Left cardiac atrium (tissue), 4 donors: ENCODE data around the gene ST3GAL2. TPM values are rescaled to one million over a fixed set of nuclear protein-coding genes. Genes with fewer than 3 reads are reported as not detected.

Source experiments
- ATAC-seq, 2 donors: fragments of 200-7000 bp; cut with Tn5 transposase; one replicate each; pipeline ENCODE4 v1.9.1; 2020; ENCODE audit warnings: mild to moderate bottlenecking in 2 of 2, moderate library complexity in 2 of 2
- DNase-seq: peaks from one replicate; pipeline ENCODE4 v3.0.0-alpha.2; 2020
- intact Hi-C, 2 donors: fragments of 100-400 bp; cut with DNase I; formaldehyde crosslinking; loops; one replicate each; pipeline versions ENCODE4 v1.14.1 to v1.15.1; 2022 to 2023
- total RNA-seq, 2 donors: library from RNA; stranded (reverse); fragmentation: NEBNext Ultra II Directional; extraction: Animal tissue kit (Norgen Biotek cat#: 25700); gene quantifications; one replicate each; pipeline ENCODE4 v1.2.1, GENCODE V29; 2021
- donor health status: DM: no; HTN: yes; CAD: no.
- donor health status: DM: no; HTN: yes; CAD: no; lungs with severe emphysema.
- donor health status: DM: yes; HTN: yes; CAD: no.
- donor health status: Dilated cardiomyopathy.

Gene ST3GAL2
- total RNA-seq, 2 donors from 2014 or later = 21.1 to 23.5 TPM

DNA sequence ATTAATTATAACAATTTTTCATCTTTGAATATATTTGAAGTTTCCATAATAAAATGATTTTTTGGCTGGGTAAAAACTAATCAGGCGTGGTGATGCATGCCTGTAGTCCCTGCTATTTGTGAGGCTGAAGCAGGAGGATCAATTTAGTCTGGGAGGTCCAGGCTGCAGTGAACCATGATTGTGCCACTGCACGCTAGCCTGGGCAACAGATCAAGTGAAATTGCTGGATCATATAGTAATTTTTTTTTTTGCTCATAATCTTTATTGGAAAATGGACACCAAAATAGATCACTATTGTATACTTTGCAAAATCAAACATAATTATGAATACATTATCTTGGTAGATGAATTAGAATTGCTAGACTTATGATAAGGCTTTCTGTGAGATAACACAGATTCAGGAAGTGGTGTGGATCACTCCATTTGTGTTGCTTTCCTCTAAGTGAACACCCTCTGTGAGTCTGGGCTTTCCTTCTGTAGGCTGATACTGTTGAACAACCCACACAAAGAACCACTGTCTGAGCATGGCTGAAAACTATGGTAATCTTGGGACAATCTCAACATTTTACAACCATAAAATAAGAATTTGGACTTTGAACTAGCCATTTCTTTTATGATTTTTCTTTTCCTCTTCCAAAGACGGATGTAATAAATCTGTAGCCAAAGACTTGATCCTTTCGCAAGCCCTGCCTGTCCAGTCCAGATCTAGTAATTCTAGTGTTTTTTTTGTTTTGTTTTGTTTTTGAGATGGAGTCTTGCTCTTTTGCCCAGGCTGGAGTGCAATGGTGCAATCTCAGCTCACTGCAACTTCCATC is 5.6 kb upstream of the ST3GAL2 start:
- ATAC-seq = no peak
- DNase-seq = no peak
- intact Hi-C loops = no loop called here

DNA sequence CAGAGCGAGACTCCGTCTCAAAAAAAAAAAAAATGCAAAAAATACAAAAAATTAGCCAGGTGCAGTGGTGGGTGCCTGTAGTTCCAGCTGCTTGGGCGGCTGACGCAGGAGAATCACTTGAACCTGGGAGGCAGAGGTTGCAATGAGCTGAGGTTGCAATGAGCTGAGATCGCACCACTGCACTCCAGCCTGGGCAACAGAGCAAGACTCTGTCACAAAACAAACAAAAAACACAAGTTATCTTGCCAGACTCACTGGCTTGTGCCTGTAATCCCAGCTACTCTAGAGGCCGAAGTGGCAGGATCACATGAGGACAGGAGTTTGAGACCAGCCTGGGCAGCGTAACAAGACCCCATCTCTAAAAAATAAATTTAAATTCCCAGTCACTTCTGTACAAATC is 3.4 kb upstream of the ST3GAL2 start:
- intact Hi-C loops = no loop called here
- DNase-seq (no peak), ATAC-seq (no peak)

DNA sequence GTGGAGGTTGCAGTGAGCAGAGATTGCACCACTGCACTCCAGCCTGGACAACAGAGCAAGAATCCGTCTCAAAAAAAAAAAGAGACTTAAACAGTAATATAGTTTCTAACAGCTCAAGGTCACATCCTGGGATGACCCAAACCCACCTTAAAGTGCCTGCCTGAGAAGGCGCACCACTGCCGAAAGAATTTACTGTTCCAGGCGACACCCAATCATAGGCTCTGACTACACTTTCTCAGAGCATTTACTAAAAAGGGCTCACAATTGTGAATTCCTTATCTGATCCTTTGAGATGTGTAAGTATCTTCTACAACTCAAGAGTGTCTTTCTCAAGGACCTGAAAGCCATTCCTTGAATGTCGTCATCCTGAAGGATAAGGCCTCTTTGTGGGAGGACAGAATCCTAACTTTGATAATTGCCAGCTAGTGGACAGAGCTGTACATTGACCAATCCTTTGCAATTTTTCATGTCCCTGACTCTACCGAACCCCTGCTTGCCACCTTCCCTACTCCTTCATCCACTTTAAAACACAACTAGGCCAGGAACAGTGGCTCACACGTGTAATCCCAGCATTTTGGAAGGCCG is 2.6 kb upstream of the ST3GAL2 start:
- ATAC-seq = no peak
- intact Hi-C loops = no loop called here

DNA sequence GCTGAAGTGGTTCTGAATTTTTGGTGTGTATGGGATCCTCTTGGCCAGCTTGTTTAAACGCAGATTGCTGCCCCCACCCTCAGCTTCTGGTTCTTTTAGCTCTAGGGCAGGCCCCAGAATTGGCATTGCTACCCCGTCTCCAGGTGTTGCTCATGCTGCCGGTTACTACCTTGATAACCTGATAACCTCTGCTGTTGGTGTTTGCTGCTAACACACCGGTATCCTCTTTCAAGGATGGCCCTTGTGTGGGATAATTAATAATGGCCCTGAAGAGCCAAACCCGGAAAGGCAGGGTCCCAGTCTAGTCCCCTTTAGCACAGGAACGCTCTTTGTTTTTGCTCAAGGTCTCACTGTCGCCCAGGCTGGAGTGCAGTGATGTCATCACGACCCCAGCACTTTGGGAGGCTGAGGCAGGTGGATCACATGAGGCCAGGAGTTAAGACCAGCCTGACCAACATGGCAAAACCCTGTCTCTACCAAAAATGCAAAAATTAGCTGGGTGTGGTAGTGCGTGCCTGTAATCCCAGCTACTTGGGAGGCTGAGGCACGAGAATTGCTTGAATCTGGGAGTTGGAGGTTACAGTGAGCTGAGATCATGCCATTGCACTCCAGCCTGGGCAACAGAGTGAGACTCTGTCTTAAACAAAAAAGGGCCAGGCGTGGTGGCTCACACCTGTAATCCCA is 1.3 kb upstream of the ST3GAL2 start:
- DNase-seq (no peak), ATAC-seq (no peak)
- intact Hi-C loops = no loop called here

More for the DNA sequence above, 2.6 kb upstream of the ST3GAL2 start:
- DNase-seq = no peak

DNA sequence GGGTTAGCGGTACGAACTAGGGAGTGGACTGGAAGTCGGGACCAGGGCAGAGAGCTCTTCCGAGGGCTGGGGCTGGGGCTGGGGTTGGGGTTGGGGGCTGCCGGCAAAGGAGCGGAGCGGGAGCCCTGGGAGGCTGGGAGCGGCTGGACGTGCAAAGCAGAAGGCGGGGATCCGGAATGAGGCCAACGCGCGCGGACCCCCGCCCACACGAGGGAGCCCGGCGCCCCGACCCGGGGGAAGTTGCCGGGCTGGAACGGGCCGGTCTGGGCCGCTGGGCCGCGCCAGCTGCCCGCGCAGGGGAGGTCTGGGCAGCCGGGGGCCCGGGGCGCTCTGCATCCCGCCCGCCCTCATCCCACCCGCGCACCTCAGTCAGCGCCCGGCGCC is 323 bp downstream of the ST3GAL2 start:
- peak in 1 of 2 donors; percentile 18 for ATAC-seq
- DNase-seq = no peak
- intact Hi-C loops = loop anchor here (5.0 to 10.0 kb wide), 2 partner anchors 54 to 56 kb away; no protein-coding TSS in a partner anchor

DNA sequence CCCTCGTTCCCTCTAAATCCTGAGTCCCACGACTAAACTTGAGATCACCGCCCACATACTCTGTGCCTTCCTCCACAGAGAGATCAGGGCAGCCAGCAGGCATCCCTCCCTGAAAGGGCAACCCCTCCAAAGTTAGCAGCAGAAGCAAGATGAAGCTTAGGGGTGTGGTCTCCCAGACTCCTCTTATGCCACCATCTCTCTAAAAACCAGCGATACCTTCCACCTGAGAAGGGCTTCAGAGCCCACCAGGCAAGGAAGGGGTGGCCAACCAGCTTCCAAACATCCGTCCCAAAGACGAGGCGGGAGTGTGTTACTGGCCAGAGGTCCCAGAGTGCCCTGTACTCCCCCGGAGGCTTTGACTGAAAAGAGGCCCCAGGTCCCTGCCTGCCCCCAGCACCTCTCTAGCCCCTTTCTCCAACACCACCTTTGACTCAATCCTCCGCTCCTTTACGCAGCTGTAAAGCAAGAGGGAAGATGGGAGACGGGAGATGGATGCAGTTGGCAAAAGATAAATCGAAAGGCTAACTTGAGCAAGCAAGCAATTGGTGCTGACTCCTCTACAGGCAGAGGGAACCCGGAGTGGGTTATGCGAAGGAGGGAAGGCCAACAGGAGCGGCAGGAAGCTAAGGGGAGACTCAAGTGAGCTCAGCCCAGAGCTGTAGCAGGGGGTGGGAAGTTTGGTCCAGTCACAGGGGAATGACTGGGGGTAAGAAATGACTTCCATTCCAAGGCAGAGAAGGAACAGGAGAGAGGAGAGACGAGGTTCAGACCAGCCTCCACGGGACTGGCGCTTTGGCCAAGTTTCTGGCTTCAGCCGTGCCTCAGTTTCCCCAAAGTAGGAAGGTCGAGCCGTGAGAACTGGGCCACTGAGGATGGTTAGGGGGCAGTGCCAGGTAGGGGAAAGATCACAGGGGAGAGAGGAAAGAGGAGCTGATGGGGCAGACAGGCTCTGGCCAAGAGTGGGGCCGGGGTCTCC is 1.0 kb downstream of the ST3GAL2 start:
- ATAC-seq (peak in 1 of 2 donors; percentile 11), DNase-seq (no peak)
- intact Hi-C loops = loop anchor here (1.0 to 10.0 kb wide), 3 partner anchors 21 to 56 kb away; no protein-coding TSS in a partner anchor

DNA sequence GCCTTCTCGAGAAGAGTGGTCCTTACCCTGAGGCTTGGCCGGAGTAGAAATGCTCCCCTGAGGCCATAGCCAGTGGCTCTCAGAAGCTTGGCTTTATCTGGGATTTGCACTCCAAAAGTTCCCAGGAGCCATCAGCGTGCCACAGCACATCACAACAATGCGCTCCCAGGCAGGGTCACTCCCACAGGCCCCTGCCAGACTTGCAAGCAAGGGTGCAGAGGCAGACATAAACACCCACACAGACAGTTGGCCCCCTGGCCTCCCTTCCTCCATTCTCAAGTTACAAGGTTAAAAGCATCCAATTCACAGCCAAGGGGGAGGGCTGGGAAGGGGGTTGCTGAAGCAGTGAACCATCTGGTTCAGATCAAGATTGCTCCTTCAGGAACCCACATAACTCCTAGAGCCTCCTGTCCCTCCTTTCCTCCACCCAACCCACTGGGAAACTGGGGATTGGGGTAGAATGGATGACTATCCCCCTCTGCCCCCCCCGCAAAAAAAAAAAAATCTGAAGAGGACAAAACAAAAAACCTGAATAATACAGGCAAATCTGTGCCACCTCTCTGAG is 1.8 kb downstream of the ST3GAL2 start:
- DNase-seq = no peak
- ATAC-seq = no peak
- intact Hi-C loops = loop anchor here (1.0 to 10.0 kb wide), 3 partner anchors 20 to 55 kb away; no protein-coding TSS in a partner anchor

DNA sequence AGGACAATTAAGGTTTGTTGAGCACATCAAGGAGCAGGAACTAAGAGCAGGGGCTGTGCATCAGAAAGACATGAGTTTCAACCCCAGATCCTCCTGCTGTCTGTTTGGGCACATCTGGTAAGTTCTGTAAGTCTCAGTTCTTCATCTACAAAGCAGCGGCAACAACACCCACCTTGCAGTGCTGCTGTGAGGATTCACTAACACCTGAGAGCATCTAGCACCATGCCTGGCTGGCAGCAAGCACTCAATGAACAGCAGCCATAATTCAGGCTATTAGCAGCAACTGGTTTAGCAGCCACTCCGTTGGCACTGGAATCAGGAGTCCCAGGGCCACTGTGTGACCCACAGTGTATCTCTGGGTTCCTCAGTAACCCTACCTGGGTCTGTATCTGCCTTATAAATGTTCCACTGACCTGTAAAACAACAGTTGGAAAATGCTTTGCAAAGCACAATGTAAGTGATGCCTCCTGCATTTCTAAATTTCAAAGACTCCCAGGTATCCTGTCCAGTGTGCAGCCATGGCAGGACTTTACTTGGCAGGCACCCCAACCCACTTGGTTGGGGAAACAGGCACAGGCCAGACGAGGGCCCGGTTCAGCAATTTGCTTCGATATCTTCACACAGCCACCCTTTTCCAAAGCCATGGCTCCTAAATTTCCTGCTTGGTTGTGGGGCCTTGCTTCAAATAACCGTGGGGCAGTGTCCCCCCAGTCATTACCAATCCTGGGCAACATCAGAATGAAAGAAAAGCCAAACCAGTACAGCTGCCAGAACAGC is 4.2 kb downstream of the ST3GAL2 start:
- intact Hi-C loops = loop anchor here (5.0 to 10.0 kb wide), 2 partner anchors 50 to 52 kb away; no protein-coding TSS in a partner anchor
- DNase-seq (no peak), ATAC-seq (no peak)

DNA sequence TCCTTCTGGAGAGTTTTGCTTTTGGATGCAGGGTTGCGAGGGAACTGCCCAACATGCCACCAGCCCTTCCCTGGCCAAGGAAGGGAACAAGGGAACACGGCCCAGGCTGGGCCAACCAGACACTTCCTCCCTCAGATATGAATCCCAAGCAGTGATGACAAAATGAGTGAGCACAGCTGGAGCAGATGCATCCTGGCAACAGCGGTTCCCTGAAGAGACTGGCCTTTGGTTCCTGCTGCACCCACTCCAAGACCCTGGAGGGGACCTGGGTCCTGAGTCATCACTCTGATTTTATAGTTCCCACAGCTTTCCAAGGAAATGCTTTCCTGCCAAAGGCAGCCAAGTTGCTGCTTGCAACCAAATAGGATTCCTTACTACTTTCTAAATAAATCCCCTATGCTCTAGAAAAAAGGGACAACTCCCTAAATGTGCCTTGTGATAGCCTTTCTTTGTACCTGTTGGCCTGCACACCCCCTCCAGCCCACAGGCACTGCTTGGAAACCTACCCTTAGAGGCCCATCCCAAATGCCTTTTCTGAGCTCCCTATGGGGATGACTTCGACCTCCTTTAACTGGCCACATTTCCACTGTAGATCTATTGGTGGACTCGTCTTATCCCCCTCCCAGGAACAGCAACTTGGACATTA is 5.3 kb downstream of the ST3GAL2 start:
- DNase-seq (peak; percentile 67), ATAC-seq (peak; percentile 56 to 65)
- intact Hi-C loops = loop anchor here in 1 of 2 donors (10.0 kb wide), 1 partner anchor 49 kb away; no protein-coding TSS in a partner anchor

DNA sequence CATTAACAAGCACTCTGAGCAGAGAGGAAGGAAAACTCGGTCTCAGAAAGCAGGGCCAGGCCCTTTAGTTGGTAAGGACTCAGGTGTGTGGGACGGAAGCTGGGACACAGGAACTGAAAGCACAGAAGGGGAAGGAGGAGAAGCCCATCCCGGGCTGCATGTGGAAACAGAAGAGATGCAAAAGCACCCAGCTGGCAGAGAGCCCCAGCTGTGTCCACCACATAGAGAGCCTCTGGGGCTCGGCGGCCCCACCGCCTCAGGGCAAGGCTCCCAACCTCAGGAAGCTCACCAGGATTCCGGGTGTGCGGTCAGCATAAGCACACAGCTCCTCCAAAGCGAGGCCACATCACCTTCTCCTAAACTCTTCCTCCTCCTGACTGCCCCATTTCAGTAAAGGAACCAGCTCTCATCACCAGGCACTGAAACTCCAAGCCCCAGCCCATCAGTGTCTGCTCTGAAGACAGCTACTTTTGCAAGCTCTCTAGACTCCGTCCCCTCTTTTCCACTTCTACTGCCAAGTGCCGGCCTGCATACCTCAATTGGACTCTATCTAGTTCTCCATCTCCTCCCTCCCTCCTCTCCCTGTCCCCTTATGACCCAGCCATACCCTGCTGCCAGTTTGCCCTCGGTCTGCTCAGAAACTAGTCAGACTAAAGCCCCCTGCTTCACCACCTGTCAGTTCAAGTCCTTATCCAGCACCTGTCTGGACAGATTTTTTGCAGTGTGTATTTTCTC is 6.0 kb downstream of the ST3GAL2 start:
- intact Hi-C loops = loop anchor here in 1 of 2 donors (10.0 kb wide), 1 partner anchor 48 kb away; no protein-coding TSS in a partner anchor
- no peak for DNase-seq
- ATAC-seq = no peak

DNA sequence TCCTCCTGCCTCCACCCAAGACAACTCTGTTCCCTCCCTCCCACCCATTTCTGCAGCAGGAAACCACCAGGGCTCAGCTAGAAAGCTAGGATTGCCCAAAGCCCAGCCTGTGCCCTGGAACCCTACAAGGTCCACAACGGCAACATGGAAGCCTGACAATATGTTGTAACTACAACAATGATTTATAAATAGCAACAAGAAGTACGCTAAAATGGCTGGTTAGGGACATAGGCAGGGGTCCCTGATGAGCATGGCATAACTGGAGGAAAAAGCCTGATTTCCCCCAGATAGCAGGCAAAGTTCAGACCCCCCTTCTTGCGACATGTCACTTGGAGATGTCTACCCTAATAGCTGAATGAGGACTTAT is 6.6 kb downstream of the ST3GAL2 start:
- ATAC-seq (no peak), DNase-seq (no peak)
- intact Hi-C loops = loop anchor here in 1 of 2 donors (10.0 kb wide), 1 partner anchor 48 kb away; no protein-coding TSS in a partner anchor

DNA sequence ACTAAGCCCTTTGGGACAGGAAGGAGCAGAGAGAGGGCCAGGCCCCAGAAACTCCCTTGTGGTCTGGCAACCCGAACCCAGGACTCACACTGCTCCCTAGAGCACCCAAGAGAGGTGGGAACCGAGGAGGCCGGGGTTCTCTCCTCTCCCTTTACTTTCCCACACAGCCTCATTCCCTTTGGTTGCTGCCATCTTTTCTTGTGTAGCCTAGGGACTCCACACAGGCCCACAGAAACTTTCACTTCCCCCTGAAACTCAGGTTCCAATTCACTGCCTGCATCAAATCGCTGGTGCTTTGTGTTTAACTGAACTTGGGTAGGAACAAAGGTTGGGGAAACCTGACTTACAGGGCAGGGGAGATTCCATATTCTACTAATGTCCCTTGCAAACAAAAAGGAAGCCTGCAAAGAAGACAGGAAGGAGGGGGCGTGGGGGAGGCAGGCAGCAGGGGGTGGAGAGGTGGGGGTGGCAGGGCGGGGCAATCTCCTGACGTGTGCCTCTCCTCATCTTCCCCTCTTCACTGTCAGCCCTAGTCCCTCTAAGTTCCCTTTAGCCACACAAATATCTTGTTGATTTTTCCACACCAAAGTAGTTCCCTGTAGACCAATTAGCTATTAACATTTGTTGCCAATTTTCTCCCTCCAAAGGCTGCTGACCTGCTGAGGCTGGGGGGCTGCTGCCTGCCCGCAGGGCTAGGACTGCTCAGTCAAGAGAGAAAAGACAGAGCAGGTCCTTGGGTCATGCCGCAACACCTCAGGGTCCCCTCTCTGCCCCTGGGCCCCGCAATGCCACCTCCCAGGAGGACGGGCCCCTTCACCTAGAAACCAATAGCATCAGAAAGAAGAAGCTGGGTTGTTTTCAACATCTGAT is 8.0 kb downstream of the ST3GAL2 start:
- no peak for DNase-seq
- intact Hi-C loops = loop anchor here in 1 of 2 donors (10.0 kb wide), 1 partner anchor 46 kb away; no protein-coding TSS in a partner anchor
- no peak for ATAC-seq

DNA sequence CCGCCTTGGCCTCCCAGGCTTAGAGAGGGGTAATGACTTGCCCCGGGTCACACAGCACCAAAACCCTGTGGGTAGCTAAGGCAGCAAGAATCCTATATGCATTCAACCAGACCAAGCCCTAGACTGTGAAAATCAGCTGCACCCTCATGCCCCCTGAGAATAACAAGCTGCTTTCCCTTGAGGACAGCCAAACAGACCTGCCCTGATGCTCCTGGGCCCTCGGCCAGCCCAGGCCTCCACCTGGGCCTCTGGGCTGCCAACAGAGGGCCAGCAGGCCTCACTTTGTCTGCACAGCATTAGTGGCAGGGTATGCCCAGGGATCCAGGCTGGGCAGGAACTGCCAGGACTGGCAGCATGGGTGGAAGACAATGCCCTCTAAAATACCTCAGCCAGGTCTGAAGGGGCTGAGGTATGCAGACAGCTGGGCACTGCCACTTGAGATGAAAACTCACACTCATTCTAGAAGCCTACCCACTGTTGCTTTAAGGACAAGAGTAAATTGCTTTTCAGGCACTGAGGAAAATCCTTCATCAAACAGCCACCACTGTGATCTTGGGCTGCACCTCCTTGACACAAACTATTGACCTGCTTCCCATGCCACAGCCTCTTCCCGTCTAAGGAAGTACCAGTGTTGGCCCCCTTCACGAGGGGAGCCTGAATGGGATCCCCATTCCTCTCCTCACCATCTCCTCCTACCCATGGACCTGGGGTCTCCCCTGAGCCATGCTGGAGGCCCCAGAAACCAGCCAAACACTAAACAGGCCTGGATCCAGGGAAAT is 8.8 kb downstream of the ST3GAL2 start:
- DNase-seq (no peak), ATAC-seq (no peak)
- intact Hi-C loops = loop anchor here in 1 of 2 donors (10.0 kb wide), 1 partner anchor 45 kb away; no protein-coding TSS in a partner anchor

DNA sequence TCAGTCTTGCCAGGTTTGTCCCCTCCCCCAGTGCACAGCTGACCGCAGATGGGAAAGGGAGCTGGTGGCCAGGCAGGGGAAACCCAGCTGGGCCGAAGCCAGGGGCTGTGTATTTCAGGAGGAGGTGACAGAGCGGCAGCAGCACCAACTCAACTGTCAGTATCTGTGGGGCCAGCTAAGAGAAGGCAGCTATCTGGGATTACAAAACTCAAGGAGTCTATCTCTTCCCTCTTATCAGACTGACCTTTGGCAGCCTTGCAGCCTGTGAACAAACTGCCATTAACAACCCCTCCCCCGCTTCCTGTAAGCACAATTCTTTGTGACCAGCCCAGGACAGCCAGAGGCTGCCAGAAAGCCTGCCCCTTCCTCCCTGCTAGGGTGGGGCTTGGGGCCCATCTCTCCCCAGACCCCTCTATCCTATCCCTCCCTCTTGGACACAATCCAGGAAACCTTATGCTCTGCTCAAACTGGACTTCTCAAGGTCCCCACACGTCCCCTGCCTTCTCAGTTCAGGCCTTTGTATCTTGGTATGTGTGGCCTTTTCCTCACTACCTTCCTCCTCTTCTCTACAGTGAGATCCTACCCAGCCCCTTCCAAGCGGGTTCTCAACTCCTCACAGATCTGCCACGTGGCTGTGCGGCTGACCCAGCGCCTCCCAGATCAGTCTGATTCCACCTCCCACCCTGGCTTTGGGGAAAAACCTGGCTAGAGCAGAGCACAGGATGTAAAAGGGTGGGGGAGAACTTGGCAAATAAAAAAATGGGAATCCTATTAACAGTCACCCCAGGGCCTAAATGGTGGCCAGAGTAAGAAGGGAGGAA is 10.5 kb downstream of the ST3GAL2 start:
- intact Hi-C loops = no loop called here
- DNase-seq (peak; percentile 98), ATAC-seq (peak; percentile 90)
